Lung (tissue), 12 donors: ENCODE data around the gene SEZ6L2. TPM values are rescaled to one million over a fixed set of nuclear protein-coding genes. Genes with fewer than 3 reads are reported as not detected.

ENCODE experiments used
- ATAC-seq: fragments of 200-7000 bp; cut with Tn5 transposase; one replicate; pipeline ENCODE4 v1.9.1; 2020; ENCODE audit warnings: moderate number of reproducible peaks; ENCODE audit not compliant: insufficient read depth, low FRiP score
- DNase-seq, 3 donors: peaks; one replicate each; pipeline ENCODE4 v3.0.0-alpha.2; 2013 to 2017
- H3K27ac ChIP-seq, 2 donors: one replicate each; pipeline ENCODE4 v1.5.1; 2013; ENCODE audit warnings: mild to moderate bottlenecking in 2 of 2, moderate library complexity in 2 of 2, control low read depth in 1 of 2, inconsistent platforms in 1 of 2, low read depth in 1 of 2, low read length in 1 of 2
- H3K27me3 ChIP-seq, 3 donors: one replicate each; pipeline ENCODE4 v1.5.1; 2013; ENCODE audit warnings: low read length in 2 of 3; ENCODE audit not compliant: control insufficient read depth in 3 of 3, insufficient read depth in 3 of 3
- H3K36me3 ChIP-seq, 4 donors: one replicate each; pipeline ENCODE4 v1.5.1; 2013; ENCODE audit warnings: low read length in 4 of 4, mild to moderate bottlenecking in 1 of 4, moderate library complexity in 1 of 4; ENCODE audit not compliant: control insufficient read depth in 4 of 4, insufficient read depth in 4 of 4
- H3K4me1 ChIP-seq, 5 donors: one replicate each; pipeline ENCODE4 v1.5.1; 2013; ENCODE audit warnings: low read length in 5 of 5, mild to moderate bottlenecking in 2 of 5, moderate library complexity in 1 of 5; ENCODE audit not compliant: control insufficient read depth in 5 of 5, insufficient read depth in 5 of 5
- H3K4me3 ChIP-seq: one replicate; pipeline ENCODE4 v1.5.1; 2013; ENCODE audit warnings: mild to moderate bottlenecking, control low read depth, moderate library complexity
- H3K9ac ChIP-seq, 2 donors: one replicate each; pipeline ENCODE4 v1.5.1; 2013; ENCODE audit warnings: low read length in 2 of 2, control low read depth in 1 of 2; ENCODE audit not compliant: insufficient read depth in 1 of 2
- H3K9me3 ChIP-seq, 4 donors: one replicate each; pipeline ENCODE4 v1.5.1; 2013; ENCODE audit warnings: low read length in 3 of 4, mild to moderate bottlenecking in 1 of 4, moderate library complexity in 1 of 4; ENCODE audit not compliant: control insufficient read depth in 4 of 4, insufficient read depth in 3 of 4
- CTCF ChIP-seq: IDR thresholded peaks from 2 replicates; pipeline ENCODE4 v1.5.1; 2012; ENCODE audit warnings: mild to moderate bottlenecking; ENCODE audit errors: control extremely low read depth, extremely low read depth
- WGBS, 2 donors: extraction: QIAGEN DNeasy Blood & Tissue Kit; methylation state at CpG; one replicate each; pipeline ENCODE4 v1.1.7; 2013; 5-methylcytosine and 5-hydroxymethylcytosine counted together
- polyA plus RNA-seq, 2 donors: library from polyadenylated mRNA; stranded (reverse); fragments of 200-250 nt; gene quantifications; one replicate each; pipeline ENCODE4 v1.2.1, GENCODE V29; 2013
- total RNA-seq, 2 donors: library from RNA; depleted of rRNA in 1 of 2; stranded (reverse); fragments of >200 nt in 1 of 2; gene quantifications; one replicate each; pipeline ENCODE4 v1.2.1, GENCODE V29; 2014 to 2021
- donor health status: control.
- donor health status: control.
- donor health status: Bipolar disorder and iron deficiency.
- donor health status: healthy.
- donor health status: DM: yes; HTN: yes; CAD: no.

The SEZ6L2 gene
- total and polyA plus RNA-seq, 4 donors, result 4.6 to 19.2 (median 6.1) TPM

DNA sequence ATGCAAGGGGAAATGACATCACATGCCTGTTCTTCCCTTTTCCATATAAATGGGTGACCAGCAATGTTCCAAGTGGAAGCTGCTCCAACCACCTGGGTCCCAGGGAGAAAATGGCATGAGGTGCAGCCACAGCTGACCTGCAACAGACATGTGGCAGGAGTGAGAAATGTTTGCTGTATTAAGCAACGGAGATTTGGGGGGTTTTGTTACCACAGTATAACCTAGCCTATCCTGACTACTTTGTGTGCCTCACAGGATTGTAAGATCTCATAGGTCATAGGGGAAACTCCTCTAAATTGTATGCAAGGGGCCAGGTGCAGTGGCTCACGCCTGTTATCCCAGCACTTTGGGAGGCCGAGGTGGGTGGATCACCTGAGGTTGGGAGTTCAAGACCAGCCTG is 48.4 kb downstream of the SEZ6L2 start:
- no peaks in the 10 kb centered on the region for H3K27me3 ChIP-seq
- no peaks in the 10 kb centered on the region for H3K9me3 ChIP-seq
- H3K36me3 ChIP-seq, result peaks cover 0 to 19% (median 4%) of the 10 kb centered on the region in 4 donors
- no peak for DNase-seq
- H3K9ac ChIP-seq, result no peak overlapping the region
- ATAC-seq, result no peak
- no peak for TF ChIP-seq CTCF
- no peak overlapping the region for H3K27ac ChIP-seq
- H3K4me1 ChIP-seq, result peaks cover 0 to 3% (median 0%) of the 10 kb centered on the region in 5 donors
- WGBS, 2 donors, result 91 to 94% methylated on average over 3 of the region's 3 CpGs
- H3K4me3 ChIP-seq, result no peak overlapping the region

GRCh38 chr16:29849505-29849904 is 49.8 kb downstream of the SEZ6L2 start:
- Histone ChIP-seq H3K9ac (no peak overlapping the region), H3K4me1 (peaks cover 0 to 12% (median 2%) of the 10 kb centered on the region in 5 donors), H3K27me3 (no peaks in the 10 kb centered on the region), H3K36me3 (peaks cover 0 to 34% (median 4%) of the 10 kb centered on the region in 4 donors), H3K9me3 (no peaks in the 10 kb centered on the region), H3K27ac (no peak overlapping the region), H3K4me3 (no peak overlapping the region)
- ATAC-seq (no peak), DNase-seq (peak in 2 of 3 donors; percentile 20 to 30)
- 59 to 81% methylated on average over 5 of the region's 5 CpGs for WGBS, 2 donors
- TF ChIP-seq CTCF, result no peak

DNA sequence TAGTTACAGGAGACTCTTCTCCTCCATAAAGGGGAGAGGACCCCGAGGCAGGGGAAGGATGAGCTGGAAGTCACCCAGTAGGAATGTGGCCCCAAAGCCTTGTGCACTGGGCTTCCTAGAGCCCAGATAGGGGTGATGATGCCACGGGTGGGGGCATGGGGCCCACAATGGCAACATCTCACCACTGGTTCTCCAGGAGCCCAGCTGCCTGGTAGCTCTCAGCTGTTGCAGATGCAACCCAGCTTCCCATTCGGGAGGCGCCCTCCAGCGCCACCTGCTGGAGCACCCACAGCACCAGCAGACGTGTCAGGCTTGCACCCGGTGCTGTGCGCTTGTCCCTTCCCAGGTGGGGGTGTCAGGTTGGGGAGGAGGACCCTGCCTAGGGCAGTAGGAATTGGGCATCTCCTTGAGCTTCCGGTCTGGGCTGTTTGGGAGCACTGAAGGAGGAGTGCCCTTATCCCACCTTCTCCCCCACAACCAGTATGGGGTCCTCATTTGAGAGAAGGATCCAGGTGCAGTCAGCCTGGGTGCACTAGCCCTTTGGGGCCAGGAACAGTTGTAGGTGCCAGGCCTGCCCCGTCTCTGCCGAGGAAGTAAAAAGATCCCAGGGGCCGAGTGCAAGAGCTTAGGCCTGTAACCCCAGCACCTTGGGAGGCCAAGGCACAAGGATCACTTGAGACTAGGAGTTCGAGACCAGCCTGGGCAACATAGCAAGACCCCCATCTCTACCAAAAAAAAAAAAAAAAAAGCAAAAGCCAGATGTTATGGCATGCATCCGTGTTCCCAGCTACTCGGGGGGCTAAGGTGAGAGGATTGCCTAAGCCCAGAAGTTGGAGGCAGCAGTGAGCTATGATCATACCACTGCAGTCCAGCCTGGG is 50.7 kb downstream of the SEZ6L2 start:
- TF ChIP-seq CTCF, result peak; percentile 70
- DNase-seq (peak; percentile 34 to 55 (median 45)), ATAC-seq (peak; percentile 55)
- Histone ChIP-seq H3K36me3 (peaks cover 0 to 42% (median 4%) of the 10 kb centered on the region in 4 donors), H3K9ac (no peak overlapping the region), H3K9me3 (no peaks in the 10 kb centered on the region), H3K4me1 (peaks cover 0 to 12% (median 3%) of the 10 kb centered on the region in 5 donors), H3K27me3 (no peaks in the 10 kb centered on the region), H3K27ac (no peak overlapping the region), H3K4me3 (no peak overlapping the region)
- WGBS, 2 donors, result 46 to 47% methylated on average over 15 of the region's 15 CpGs
